ENCODE results near the gene HNRNPA0. TPM values are rescaled to one million over a fixed set of nuclear protein-coding genes. Genes with fewer than 3 reads are reported as not detected.

HNRNPA0 gene
- total RNA-seq, 1 experiment from 2014 or later, result 68.5 TPM

- Histone ChIP-seq H3K23me2 (ENCODE audit: insufficient read length, low read depth, low read length, poor library complexity, severe bottlenecking) (no peaks in the 10 kb centered on the region), H4K20me1 (ENCODE audit: control insufficient read depth, insufficient read depth, insufficient read length) (no peaks in the 10 kb centered on the region), H3K9ac (ENCODE audit: extremely low read depth, insufficient read length, low read length) (no peak overlapping the region), H3K4ac (ENCODE audit: low read depth, low read length) (no peak overlapping the region), H4K91ac (ENCODE audit: insufficient read length, low read depth, low read length) (no peak overlapping the region), H3K23ac (ENCODE audit: insufficient read length, low read depth, low read length) (no peak overlapping the region), H3K4me1 (ENCODE audit: insufficient read depth, low read length) (no peaks in the 10 kb centered on the region), H3K9me3 (ENCODE audit: control insufficient read depth, low read depth, low read length) (no peaks in the 10 kb centered on the region), H3K27ac (ENCODE audit: insufficient read length, low read depth, low read length) (no peak overlapping the region), H4K8ac (replicated peaks; ENCODE audit: insufficient read length, low read depth, low read length) (no peak overlapping the region), H4K5ac (ENCODE audit: insufficient read length, low read depth, low read length) (no peak overlapping the region), H2BK120ac (ENCODE audit: low read depth, low read length, poor library complexity, severe bottlenecking) (no peak overlapping the region), H2BK20ac (ENCODE audit: low read depth, low read length, poor library complexity, severe bottlenecking) (no peak overlapping the region), H2AFZ (ENCODE audit: low read length) (no peak overlapping the region), H3K18ac (ENCODE audit: insufficient read length, low read depth, low read length) (no peak overlapping the region), H3K79me2 (ENCODE audit: insufficient read depth, low read length) (no peaks in the 10 kb centered on the region), H2AK5ac (ENCODE audit: insufficient read length, low read length) (no peak overlapping the region), H3K27me3 (ENCODE audit: insufficient read depth, low read length) (no peaks in the 10 kb centered on the region), H2BK5ac (ENCODE audit: insufficient read length, low read length) (no peak overlapping the region), H3K56ac (ENCODE audit: insufficient read length, low read depth, low read length) (no peak overlapping the region), H3K4me2 (ENCODE audit: insufficient read depth, insufficient read length, low read length) (no peak overlapping the region), H3K79me1 (ENCODE audit: insufficient read depth, low read depth, low read length, poor library complexity, severe bottlenecking) (peaks cover 2% of the 10 kb centered on the region), H3T11ph (ENCODE audit: low read length) (no peak overlapping the region), H2BK12ac (ENCODE audit: insufficient read length, low read depth, low read length) (no peak overlapping the region), H2BK15ac (ENCODE audit: low read depth, low read length) (no peak overlapping the region), H3K14ac (ENCODE audit: insufficient read depth, low read length) (no peak overlapping the region)
- no peak for TF ChIP-seq CTCF (conservative IDR thresholded peaks at IDR 0.05)
- no peak overlapping the region for H3K27ac Mint-ChIP-seq
- no peak for DNase-seq
- no peaks in the 10 kb centered on the region for H3K4me1 Mint-ChIP-seq
- H3K9me3 Mint-ChIP-seq, result peaks cover 14 to 16% of the 10 kb centered on the region in 2 experiments
- peaks cover 24 to 34% (median 31%) of the 10 kb centered on the region in 3 experiments for H3K36me3 Mint-ChIP-seq (ENCODE audit: insufficient read depth in 1 of 3, low read depth in 3 of 3)
- H3K27me3 Mint-ChIP-seq (ENCODE audit: low read depth), result no peaks in the 10 kb centered on the region
- no peak overlapping the region for H3K4me3 Mint-ChIP-seq
- WGBS (ENCODE audit: extremely low coverage, insufficient read length, low lambda C conversion rate), result no CpG with 5 or more reads among the region's 2 CpGs
Measured at GRCh38 chr5:137714494-137714893, 39.7 kb downstream of the HNRNPA0 start.
